ENCODE results near the gene ZNF444.
A peak's percentile ranks its signal among the peaks of the same experiment; 100 is the strongest.

GRCh38 chr19:56121180-56122167, 19.6 kb upstream of the ZNF444 start, which contains the start of gene ZNF787:
- TF ChIP-seq POLR2A (IDR thresholded peaks at IDR 0.05; ENCODE audit: low read depth, low read length) (peak; percentile 53), CTCF (IDR thresholded peaks at IDR 0.05; ENCODE audit: extremely low read depth in 1 of 2, insufficient read depth in 1 of 2, low read depth in 1 of 2, low read length in 2 of 2) (no peak), JUN (IDR thresholded peaks at IDR 0.05; ENCODE audit: borderline replicate concordance, insufficient read depth, insufficient read length, low read depth) (no peak), POLR2AphosphoS5 (IDR thresholded peaks at IDR 0.05; ENCODE audit: insufficient read depth, low read depth, low read length) (no peak), EZH2 (IDR thresholded peaks at IDR 0.05; ENCODE audit: borderline replicate concordance, low read depth, low read length, severe bottlenecking) (no peak), FOS (IDR thresholded peaks at IDR 0.05; ENCODE audit: borderline replicate concordance, insufficient read depth, low read length) (no peak), MYC (IDR thresholded peaks at IDR 0.05; ENCODE audit: low read depth, low read length) (no peak), MAX (IDR thresholded peaks at IDR 0.05; ENCODE audit: insufficient read depth, insufficient read length) (no peak)

All from endothelial cell of umbilical vein (primary cell).